OCI-LY1 (cell line): Measurements from ENCODE around the gene HMMR.
"Not testable (repeated sequence)": the region's sequence is repeated elsewhere in the genome, so short reads cannot be mapped to it uniquely, and the experiment has no call there.

Experiments used
- H2AFZ ChIP-seq: fragments of 200-600 bp; sonication (generic), shearing (Covaris generic); 2 replicates; pipeline ENCODE4 v1.6.0; 2014; ENCODE audit warnings: antibody characterized with exemption, mild to moderate bottlenecking, low read length
- H3F3A ChIP-seq: fragments of 200-600 bp; sonication (generic), shearing (Covaris generic); 2 replicates; pipeline ENCODE4 v1.6.0; 2014; ENCODE audit warnings: mild to moderate bottlenecking, antibody characterized with exemption, low read length, moderate library complexity; ENCODE audit not compliant: insufficient read depth
- H3K27ac ChIP-seq: fragments of 200-600 bp; sonication (generic); 2 replicates; pipeline ENCODE4 v1.5.1; 2014; ENCODE audit warnings: low read length, mixed run types, mild to moderate bottlenecking, low read depth; ENCODE audit not compliant: poor library complexity, severe bottlenecking
- H3K27me3 ChIP-seq: fragments of 200-600 bp; sonication (generic); 2 replicates; pipeline ENCODE4 v1.6.0; 2014; ENCODE audit warnings: antibody characterized with exemption, mild to moderate bottlenecking, low read length, moderate library complexity; ENCODE audit not compliant: insufficient read depth
- H3K36me3 ChIP-seq: fragments of 200-600 bp; sonication (generic); 2 replicates; pipeline ENCODE4 v1.6.1; 2014; ENCODE audit warnings: mild to moderate bottlenecking, antibody characterized with exemption, low read length, moderate library complexity, mixed read lengths; ENCODE audit not compliant: insufficient read depth
- H3K4me1 ChIP-seq: fragments of 200-600 bp; sonication (generic); 2 replicates; pipeline ENCODE4 v1.5.1; 2014; ENCODE audit warnings: mild to moderate bottlenecking, low read length, moderate library complexity; ENCODE audit not compliant: insufficient read depth, severe bottlenecking
- H3K4me2 ChIP-seq: fragments of 200-600 bp; sonication (generic), shearing (Covaris generic); 2 replicates; pipeline ENCODE4 v1.6.1; 2014; ENCODE audit warnings: low read length
- H3K4me3 ChIP-seq: fragments of 200-600 bp; sonication (generic); 2 replicates; pipeline ENCODE4 v1.5.1; 2014; ENCODE audit warnings: low read length, low read depth, mild to moderate bottlenecking, mixed read lengths; ENCODE audit not compliant: poor library complexity, severe bottlenecking
- H3K79me2 ChIP-seq: fragments of 200-600 bp; shearing (Covaris generic); 2 replicates; pipeline ENCODE4 v1.6.1; 2016; ENCODE audit warnings: mixed run types, low read length, mixed read lengths; ENCODE audit not compliant: insufficient read depth
- H3K9ac ChIP-seq: fragments of 200-600 bp; sonication (generic), shearing (Covaris generic); 2 replicates; pipeline ENCODE4 v1.6.1; 2014; ENCODE audit warnings: mild to moderate bottlenecking, low read length, mixed read lengths
- H3K9me2 ChIP-seq: fragments of 200-600 bp; sonication (generic), shearing (Covaris generic); 2 replicates; pipeline ENCODE4 v1.6.1; 2014; ENCODE audit warnings: low read depth, mild to moderate bottlenecking, low read length, mixed read lengths
- H3K9me3 ChIP-seq: fragments of 200-600 bp; shearing (Covaris generic); 2 replicates; pipeline ENCODE4 v1.6.1; 2014; ENCODE audit warnings: low read length, mixed read lengths
- H4K20me1 ChIP-seq: fragments of 200-600 bp; sonication (generic), shearing (Covaris generic); 2 replicates; pipeline ENCODE4 v1.6.0; 2016; ENCODE audit warnings: mild to moderate bottlenecking, low read length; ENCODE audit not compliant: insufficient read depth
- EZH2 ChIP-seq: fragments of 200-600 bp; sonication (generic), shearing (Covaris generic); IDR thresholded peaks from 2 replicates; pipeline ENCODE4 v1.8.0; 2017; ENCODE audit warnings: borderline replicate concordance, mixed run types, mild to moderate bottlenecking, antibody characterized with exemption, low read length, moderate library complexity, mixed read lengths
- TF ChIP-seq, protein P1 (sequence below): fragments of 200-600 bp; sonication (generic), shearing (Covaris generic); IDR thresholded peaks from 2 replicates; pipeline ENCODE4 v1.5.1; 2017; ENCODE audit warnings: mild to moderate bottlenecking, antibody characterized with exemption, low read length, moderate library complexity, mixed read lengths

Gene HMMR

DNA sequence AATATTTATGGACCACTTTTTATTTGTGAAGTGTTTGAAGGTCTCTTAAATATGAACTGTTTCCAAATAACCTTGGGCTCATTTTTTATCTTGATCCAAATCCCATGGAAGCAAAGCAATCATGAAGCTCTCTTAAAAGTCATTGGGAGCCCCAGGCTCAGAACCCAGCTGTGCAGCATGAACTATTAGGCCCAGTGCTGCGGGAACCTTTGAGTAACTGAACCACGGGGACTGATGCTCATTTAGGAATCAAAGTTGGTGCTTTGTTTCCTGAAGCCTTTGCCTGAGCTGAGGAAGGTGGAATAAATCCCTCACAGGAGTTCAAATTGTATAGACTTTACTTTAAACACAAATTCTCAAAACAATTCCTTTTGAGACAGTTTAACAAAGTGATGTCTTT lies 72.8 kb downstream of the HMMR start:
- H3K9ac ChIP-seq = no peak overlapping the region
- no peaks in the 10 kb centered on the region for H3K9me3 ChIP-seq
- H3K36me3 ChIP-seq = no peaks in the 10 kb centered on the region
- H3K27ac ChIP-seq = no peak overlapping the region
- no peak overlapping the region for H2AFZ ChIP-seq
- H3K4me2 ChIP-seq = no peak overlapping the region
- no peaks in the 10 kb centered on the region for H4K20me1 ChIP-seq
- H3K79me2 ChIP-seq = no peaks in the 10 kb centered on the region
- H3K27me3 ChIP-seq = no peaks in the 10 kb centered on the region
- TF ChIP-seq, protein P1, sequence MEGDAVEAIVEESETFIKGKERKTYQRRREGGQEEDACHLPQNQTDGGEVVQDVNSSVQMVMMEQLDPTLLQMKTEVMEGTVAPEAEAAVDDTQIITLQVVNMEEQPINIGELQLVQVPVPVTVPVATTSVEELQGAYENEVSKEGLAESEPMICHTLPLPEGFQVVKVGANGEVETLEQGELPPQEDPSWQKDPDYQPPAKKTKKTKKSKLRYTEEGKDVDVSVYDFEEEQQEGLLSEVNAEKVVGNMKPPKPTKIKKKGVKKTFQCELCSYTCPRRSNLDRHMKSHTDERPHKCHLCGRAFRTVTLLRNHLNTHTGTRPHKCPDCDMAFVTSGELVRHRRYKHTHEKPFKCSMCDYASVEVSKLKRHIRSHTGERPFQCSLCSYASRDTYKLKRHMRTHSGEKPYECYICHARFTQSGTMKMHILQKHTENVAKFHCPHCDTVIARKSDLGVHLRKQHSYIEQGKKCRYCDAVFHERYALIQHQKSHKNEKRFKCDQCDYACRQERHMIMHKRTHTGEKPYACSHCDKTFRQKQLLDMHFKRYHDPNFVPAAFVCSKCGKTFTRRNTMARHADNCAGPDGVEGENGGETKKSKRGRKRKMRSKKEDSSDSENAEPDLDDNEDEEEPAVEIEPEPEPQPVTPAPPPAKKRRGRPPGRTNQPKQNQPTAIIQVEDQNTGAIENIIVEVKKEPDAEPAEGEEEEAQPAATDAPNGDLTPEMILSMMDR = no peak
- no peaks in the 10 kb centered on the region for H3F3A ChIP-seq
- H3K4me3 ChIP-seq = no peak overlapping the region
- no peaks in the 10 kb centered on the region for H3K4me1 ChIP-seq
- H3K9me2 ChIP-seq = no peaks in the 10 kb centered on the region

DNA sequence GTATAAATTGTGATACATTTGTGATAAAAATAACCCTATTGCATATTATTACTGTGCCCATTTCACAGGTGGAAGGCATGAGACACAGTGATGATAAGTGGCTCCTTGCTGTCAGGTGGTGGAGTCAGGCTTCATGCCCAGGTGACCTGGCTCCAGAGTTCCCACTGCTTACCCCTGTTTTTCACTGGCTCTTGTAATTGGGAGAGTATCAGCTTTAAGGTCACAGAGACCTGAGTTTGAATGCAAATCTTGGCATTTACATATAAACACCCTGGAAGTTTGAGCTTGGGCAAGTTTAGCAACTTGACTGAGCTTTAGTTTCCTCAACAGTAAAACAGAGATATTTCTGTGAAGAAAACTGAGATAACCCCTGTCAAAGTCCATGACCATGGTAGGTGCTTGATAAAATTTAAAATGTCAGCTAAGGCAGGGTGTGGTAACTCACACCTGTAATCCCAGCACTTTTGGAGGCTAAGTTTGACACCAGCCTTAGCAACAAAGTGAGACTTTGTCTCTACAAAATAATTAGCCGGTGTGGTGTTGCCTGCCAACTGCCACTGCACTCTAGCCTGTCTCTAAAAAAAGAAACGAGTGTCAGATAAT lies 74.2 kb downstream of the HMMR start:
- H3F3A ChIP-seq = no peaks in the 10 kb centered on the region
- H3K27ac ChIP-seq = no peak overlapping the region
- no peaks in the 10 kb centered on the region for H4K20me1 ChIP-seq
- no peaks in the 10 kb centered on the region for H3K27me3 ChIP-seq
- H3K9me2 ChIP-seq = no peaks in the 10 kb centered on the region
- H3K4me1 ChIP-seq = no peaks in the 10 kb centered on the region
- no peaks in the 10 kb centered on the region for H3K79me2 ChIP-seq
- H3K9ac ChIP-seq = no peak overlapping the region
- H2AFZ ChIP-seq = no peak overlapping the region
- no peak for TF ChIP-seq EZH2
- TF ChIP-seq, protein P1 = no peak
- no peak overlapping the region for H3K4me2 ChIP-seq
- no peaks in the 10 kb centered on the region for H3K9me3 ChIP-seq
- H3K4me3 ChIP-seq = no peak overlapping the region
- H3K36me3 ChIP-seq = no peaks in the 10 kb centered on the region

DNA sequence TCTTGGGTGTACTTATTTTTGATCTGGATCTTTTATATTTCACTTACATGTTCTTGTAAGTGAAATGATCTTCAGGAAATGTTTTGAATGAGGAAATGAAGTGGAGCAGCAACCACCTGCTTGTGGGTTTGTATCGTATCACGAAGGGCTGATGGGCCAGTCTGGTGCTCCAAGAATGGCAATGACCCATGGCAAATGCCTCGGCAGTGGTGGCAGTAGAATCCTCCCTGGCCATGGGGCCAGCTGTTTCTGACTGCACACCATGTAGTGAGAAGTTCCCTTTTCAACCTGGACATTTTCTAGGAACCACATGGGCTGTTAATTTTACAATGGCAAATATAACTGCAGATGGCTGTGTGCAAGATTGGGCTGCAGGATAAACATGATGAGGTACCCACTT lies 74.9 kb downstream of the HMMR start:
- H3K4me3 ChIP-seq = no peak overlapping the region
- H3F3A ChIP-seq = no peaks in the 10 kb centered on the region
- H3K27me3 ChIP-seq = no peaks in the 10 kb centered on the region
- H3K9ac ChIP-seq = no peak overlapping the region
- no peaks in the 10 kb centered on the region for H3K9me2 ChIP-seq
- H3K36me3 ChIP-seq = no peaks in the 10 kb centered on the region
- H3K27ac ChIP-seq = no peak overlapping the region
- no peak overlapping the region for H3K4me2 ChIP-seq
- H4K20me1 ChIP-seq = no peaks in the 10 kb centered on the region
- no peaks in the 10 kb centered on the region for H3K79me2 ChIP-seq
- TF ChIP-seq, protein P1 = no peak
- no peak for TF ChIP-seq EZH2
- H3K9me3 ChIP-seq = no peaks in the 10 kb centered on the region
- H3K4me1 ChIP-seq = no peaks in the 10 kb centered on the region
- H2AFZ ChIP-seq = no peak overlapping the region

DNA sequence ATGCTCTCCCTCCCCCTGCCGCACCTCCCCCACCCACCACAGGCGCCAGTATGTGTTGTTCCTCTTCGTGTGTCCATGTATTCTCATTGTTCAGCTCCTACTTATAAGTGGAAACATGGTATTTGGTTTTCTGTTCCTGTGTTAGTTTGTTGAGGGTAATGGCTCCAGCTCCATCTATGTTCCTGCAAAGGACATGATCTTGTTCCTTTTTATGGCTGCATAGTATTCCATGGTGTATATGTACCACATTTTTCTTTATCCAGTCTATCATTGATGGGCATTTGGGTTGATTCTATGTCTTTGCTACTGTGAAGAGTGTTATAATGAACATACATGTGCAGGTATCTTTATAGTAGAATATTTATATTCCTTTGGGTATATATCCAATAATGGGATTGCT lies 76.0 kb downstream of the HMMR start:
- not testable (repeated sequence) for H3K4me1 ChIP-seq, H3K79me2 ChIP-seq, H3K27ac ChIP-seq, H3K9me3 ChIP-seq, H3K36me3 ChIP-seq, H2AFZ ChIP-seq, H3K4me3 ChIP-seq, H3K27me3 ChIP-seq, H3F3A ChIP-seq, H3K9ac ChIP-seq, H3K4me2 ChIP-seq, H4K20me1 ChIP-seq, H3K9me2 ChIP-seq
